H1 (cell line): ENCODE results near the gene HACD1. TPM values are rescaled to one million over a fixed set of nuclear protein-coding genes. Genes with fewer than 3 reads are reported as not detected.

Experiments used
- CTCF ChIA-PET: fragments of 300-600 bp; sonication (Branson Sonifier 250); formaldehyde crosslinking; loops from one replicate; lab custom pipeline; 2021; ENCODE audit not compliant: partially characterized antibody; lab: Charles Lee
- POLR2A ChIA-PET: fragments of 300-600 bp; sonication (Branson Sonifier 250); formaldehyde crosslinking; loops from one replicate; lab custom pipeline; 2021; ENCODE audit warnings: inconsistent platforms; ENCODE audit not compliant: partially characterized antibody; lab: Charles Lee
- DNase-seq, 2 experiments: peaks; one replicate each; pipeline versions ENCODE4 v3.0.0 to v3.0.0-alpha.2; 2010 to 2022; ENCODE audit warnings: low spot score in 2 of 2, low read depth in 1 of 2, mixed read lengths in 1 of 2
- FAIRE-seq: peaks from 2 replicates; lab custom pipeline; 2011; peaks lifted over from hg19 to GRCh38; lab: Jason Lieb, UNC
- H2AFZ ChIP-seq: 2 replicates; pipeline ENCODE4 v1.8.1; 2012; ENCODE audit warnings: low read length, inconsistent platforms
- H2AK5ac ChIP-seq: 2 replicates; pipeline ENCODE4 v1.6.1; 2013; ENCODE audit warnings: low read depth, low read length
- H2BK120ac ChIP-seq: replicated peaks from 2 replicates; pipeline ENCODE3; 2013; ENCODE audit warnings: low read depth, low read length, inconsistent platforms
- H2BK12ac ChIP-seq: 2 replicates; pipeline ENCODE4 v1.6.1; 2013; ENCODE audit warnings: low read depth, low read length
- H2BK15ac ChIP-seq: 2 replicates; pipeline ENCODE4 v1.6.1; 2013; ENCODE audit warnings: low read length
- H2BK20ac ChIP-seq: 2 replicates; pipeline ENCODE4 v1.6.1; 2013; ENCODE audit warnings: low read length
- H2BK5ac ChIP-seq: 2 replicates; pipeline ENCODE4 v1.6.1; 2013; ENCODE audit warnings: low read depth, low read length
- H3K14ac ChIP-seq: 2 replicates; pipeline ENCODE4 v1.6.1; 2013; ENCODE audit warnings: inconsistent platforms; ENCODE audit not compliant: insufficient read length
- H3K18ac ChIP-seq: 2 replicates; pipeline ENCODE4 v1.6.1; 2013; ENCODE audit warnings: low read length; ENCODE audit errors: extremely low read depth
- H3K23ac ChIP-seq: 2 replicates; pipeline ENCODE4 v1.6.1; 2013; ENCODE audit warnings: inconsistent platforms; ENCODE audit not compliant: insufficient read length
- H3K23me2 ChIP-seq: 2 replicates; pipeline ENCODE4 v1.6.1; 2013; ENCODE audit warnings: low read depth, low read length
- H3K27ac ChIP-seq: 2 replicates; pipeline ENCODE4 v1.6.1; 2011; ENCODE audit warnings: low read depth, low read length, inconsistent platforms
- H3K27me3 ChIP-seq, 4 experiments: replicated peaks in 1 of 4; 1 replicate in 1 of 4; 2 replicates in 3 of 4; pipeline versions ENCODE4 v1.6.1 to v1.8.1; 2011 to 2013; ENCODE audit warnings: low read length in 3 of 4, mild to moderate bottlenecking in 3 of 4, inconsistent platforms in 2 of 4, mixed read lengths in 2 of 4, moderate library complexity in 1 of 4; ENCODE audit not compliant: control insufficient read depth in 3 of 4, insufficient read depth in 3 of 4; ENCODE audit errors: extremely low read depth in 1 of 4
- H3K36me3 ChIP-seq, 4 experiments: 2 replicates each; pipeline versions ENCODE4 v1.6.1 to v1.8.1; 2011 to 2013; ENCODE audit warnings: mild to moderate bottlenecking in 4 of 4, low read length in 3 of 4, moderate library complexity in 2 of 4, control low read depth in 1 of 4, inconsistent platforms in 1 of 4; ENCODE audit not compliant: insufficient read depth in 4 of 4, control insufficient read depth in 2 of 4
- H3K4ac ChIP-seq: replicated peaks from 2 replicates; pipeline ENCODE3; 2013; ENCODE audit warnings: low read length, low read depth, mixed read lengths, inconsistent platforms; ENCODE audit not compliant: insufficient read length
- H3K4me1 ChIP-seq, 4 experiments: replicated peaks in 1 of 4; 1 replicate in 1 of 4; 2 replicates in 3 of 4; pipeline versions ENCODE4 v1.6.1 to v1.8.1; 2011 to 2013; ENCODE audit warnings: low read length in 3 of 4, inconsistent platforms in 2 of 4, mixed read lengths in 1 of 4; ENCODE audit not compliant: insufficient read depth in 4 of 4, control insufficient read depth in 3 of 4
- H3K4me2 ChIP-seq, 2 experiments: 2 replicates each; pipeline versions ENCODE4 v1.6.1 to v1.8.1; 2011 to 2013; ENCODE audit warnings: low read depth in 2 of 2, low read length in 2 of 2, control low read depth in 1 of 2, inconsistent platforms in 1 of 2, mild to moderate bottlenecking in 1 of 2; ENCODE audit not compliant: insufficient read depth in 1 of 2
- H3K4me3 ChIP-seq, 4 experiments: fragments of 200-600, 300-600 bp in 1 of 4; sonication (generic), shearing (Covaris generic), sonication (Bioruptor Twin) in 1 of 4; 2 replicates each; pipeline versions ENCODE4 v1.5.1 to v1.8.1; 2011 to 2016; ENCODE audit warnings: low read length in 4 of 4, low read depth in 3 of 4, control low read depth in 2 of 4, inconsistent platforms in 2 of 4, mild to moderate bottlenecking in 2 of 4, mixed read lengths in 1 of 4, moderate library complexity in 1 of 4; ENCODE audit not compliant: insufficient read depth in 2 of 4; ENCODE audit errors: extremely low read depth in 1 of 4
- H3K56ac ChIP-seq: replicated peaks from 2 replicates; pipeline ENCODE3; 2013; ENCODE audit warnings: low read depth, mild to moderate bottlenecking, mixed read lengths, low read length, inconsistent platforms; ENCODE audit not compliant: insufficient read length
- H3K79me1 ChIP-seq: 2 replicates; pipeline ENCODE4 v1.6.1; 2013; ENCODE audit warnings: low read depth, low read length, control low read depth
- H3K79me2 ChIP-seq, 2 experiments: 2 replicates each; pipeline versions ENCODE4 v1.6.1 to v1.8.1; 2012 to 2013; ENCODE audit warnings: low read length in 2 of 2, mild to moderate bottlenecking in 2 of 2, inconsistent platforms in 1 of 2; ENCODE audit not compliant: insufficient read depth in 2 of 2, control insufficient read depth in 1 of 2
- H3K9ac ChIP-seq, 4 experiments: replicated peaks in 1 of 4; 1 replicate in 1 of 4; 2 replicates in 3 of 4; pipeline versions ENCODE4 v1.6.1 to v1.8.1; 2011 to 2013; ENCODE audit warnings: low read depth in 3 of 4, low read length in 3 of 4, control low read depth in 2 of 4, mild to moderate bottlenecking in 2 of 4, moderate library complexity in 2 of 4, inconsistent platforms in 1 of 4; ENCODE audit errors: extremely low read depth in 1 of 4
- H3K9me3 ChIP-seq, 2 experiments: 2 replicates each; pipeline versions ENCODE4 v1.6.1 to v1.8.1; 2012 to 2013; ENCODE audit warnings: mild to moderate bottlenecking in 2 of 2, moderate library complexity in 2 of 2, control low read depth in 1 of 2, inconsistent platforms in 1 of 2, low read depth in 1 of 2, low read length in 1 of 2, mixed read lengths in 1 of 2; ENCODE audit not compliant: insufficient read depth in 2 of 2
- H4K20me1 ChIP-seq, 2 experiments: replicated peaks in 1 of 2; 2 replicates each; pipeline versions ENCODE3 to v1.8.1; 2011 to 2013; ENCODE audit warnings: inconsistent platforms in 2 of 2, low read length in 2 of 2, mild to moderate bottlenecking in 1 of 2; ENCODE audit not compliant: insufficient read depth in 2 of 2, control insufficient read depth in 1 of 2
- H4K5ac ChIP-seq: 2 replicates; pipeline ENCODE4 v1.6.1; 2013; ENCODE audit warnings: low read length, low read depth, mixed read lengths, inconsistent platforms; ENCODE audit not compliant: insufficient read length
- H4K8ac ChIP-seq: 2 replicates; pipeline ENCODE4 v1.8.0; 2013; ENCODE audit warnings: mild to moderate bottlenecking, moderate library complexity, low read length, inconsistent platforms; ENCODE audit not compliant: insufficient read depth; ENCODE audit errors: extremely low read depth
- H4K91ac ChIP-seq: replicated peaks from 2 replicates; pipeline ENCODE3; 2013; ENCODE audit warnings: low read length, mixed read lengths, inconsistent platforms; ENCODE audit not compliant: insufficient read length
- CTBP2 ChIP-seq: IDR thresholded peaks from 2 replicates; pipeline ENCODE4 v1.7.0; 2011; ENCODE audit warnings: borderline replicate concordance, mild to moderate bottlenecking, moderate library complexity, mixed read lengths, low read length; ENCODE audit not compliant: insufficient read depth, insufficient read length
- KDM4A ChIP-seq: IDR thresholded peaks from one replicate; pipeline ENCODE4 v1.7.1; 2012; ENCODE audit warnings: low read depth, mild to moderate bottlenecking, moderate library complexity, low read length, inconsistent platforms; ENCODE audit not compliant: severe bottlenecking
- NRF1 ChIP-seq: IDR thresholded peaks from 2 replicates; pipeline ENCODE4 v1.6.1; 2011; ENCODE audit warnings: mild to moderate bottlenecking, low read depth, low read length, improper control_type of control experiment
- SP1 ChIP-seq: IDR thresholded peaks from 2 replicates; pipeline ENCODE4 v1.6.1; 2011; ENCODE audit warnings: low read depth, low read length
- TAF1 ChIP-seq: IDR thresholded peaks from 2 replicates; pipeline ENCODE4 v1.6.1; 2011; ENCODE audit warnings: mild to moderate bottlenecking, low read depth, low read length
- TCF12 ChIP-seq: IDR thresholded peaks from 2 replicates; pipeline ENCODE4 v1.6.1; 2011; ENCODE audit warnings: low read depth, mild to moderate bottlenecking, low read length
- TEAD4 ChIP-seq: IDR thresholded peaks from 2 replicates; pipeline ENCODE4 v1.6.1; 2012; ENCODE audit warnings: low read depth, low read length, inconsistent platforms, mixed read lengths
- WGBS, 2 experiments: shearing (Covaris generic) in 1 of 2; methylation state at CpG; one replicate each; pipeline versions ENCODE4 v1.1.6 to v1.1.7; 2013 to 2015; ENCODE audit warnings: low lambda C conversion rate in 2 of 2, mixed read lengths in 2 of 2, inconsistent platforms in 1 of 2, low coverage in 1 of 2, missing lambda C conversion rate in 1 of 2; ENCODE audit not compliant: insufficient replicate concordance in 2 of 2, insufficient coverage in 1 of 2, insufficient read length in 1 of 2; ENCODE audit errors: extremely low coverage in 1 of 2, missing lambda C conversion rate in 1 of 2; 5-methylcytosine and 5-hydroxymethylcytosine counted together
- polyA plus RNA-seq, 7 experiments: library from polyadenylated mRNA; depleted of rRNA in 3 of 7; stranded (reverse) in 5 of 7; unstranded in 2 of 7; fragments of >200 nt in 5 of 7; fragments of 200-250 nt in 2 of 7; gene quantifications; 1 replicate in 5 of 7; 2 replicates in 1 of 7; 4 replicates in 1 of 7; pipeline versions ENCODE4 v1.2.1 to v1.2.3, GENCODE V29; 2011 to 2013; ENCODE audit warnings: missing spikeins in 2 of 7, mixed read lengths in 2 of 7
- total RNA-seq: library from RNA; stranded (reverse); fragmentation: NEBNext Ultra II Directional; extraction: Animal tissue kit (Norgen Biotek cat#: 25700); gene quantifications from 2 replicates; pipeline ENCODE4 v1.2.1, GENCODE V29; 2021

HACD1 gene
- total and polyA plus RNA-seq, 2 of the 8 experiments (the other 6 are each of a cell fraction or from before 2014, with no cell fraction given) = 18.7 to 30.8 TPM

GRCh38 chr10:17561111-17561510 lies 56.1 kb downstream of the HACD1 start:
- H2BK5ac ChIP-seq = no peak overlapping the region
- no peak overlapping the region for H2BK120ac ChIP-seq
- DNase-seq = no peak
- no peak overlapping the region for H2AK5ac ChIP-seq
- H3K27me3 ChIP-seq = no peaks in the 10 kb centered on the region
- no peak overlapping the region for H3K9ac ChIP-seq
- H3K4ac ChIP-seq = no peak overlapping the region
- no peak overlapping the region for H2BK12ac ChIP-seq
- no peak overlapping the region for H4K8ac ChIP-seq
- no peak overlapping the region for H3K4me3 ChIP-seq
- H3K36me3 ChIP-seq = no peaks in the 10 kb centered on the region
- H3K9me3 ChIP-seq = no peaks in the 10 kb centered on the region
- ChIA-PET POLR2A (no interaction called here), CTCF (no interaction called here)
- H2BK15ac ChIP-seq = no peak overlapping the region
- 90% methylated on average over 2 of the region's 2 CpGs; no CpG with 5 or more reads in 1 of the 2 experiments for WGBS, 2 experiments
- no peaks in the 10 kb centered on the region for H3K79me1 ChIP-seq
- H4K5ac ChIP-seq = no peak overlapping the region
- no peak overlapping the region for H3K23ac ChIP-seq
- no peaks in the 10 kb centered on the region for H4K20me1 ChIP-seq
- no peak overlapping the region for H3K4me2 ChIP-seq
- H2AFZ ChIP-seq = no peak overlapping the region
- H3K14ac ChIP-seq = no peak overlapping the region
- peaks cover 0 to 6% (median 2%) of the 10 kb centered on the region in 4 experiments; a peak in 2 of 7 replicates for H3K4me1 ChIP-seq
- no peaks in the 10 kb centered on the region for H3K79me2 ChIP-seq
- H4K91ac ChIP-seq = no peak overlapping the region
- H3K56ac ChIP-seq = no peak overlapping the region
- no peak overlapping the region for H2BK20ac ChIP-seq
- no peak for FAIRE-seq
- no peak overlapping the region for H3K18ac ChIP-seq
- no peaks in the 10 kb centered on the region; the same call in 1 of the 2 replicates for H3K23me2 ChIP-seq
- H3K27ac ChIP-seq = no peak overlapping the region
- no peak for TF ChIP-seq TAF1
- TF ChIP-seq NRF1 = no peak
- TF ChIP-seq KDM4A = no peak
- no peak for TF ChIP-seq SP1
- no peak for TF ChIP-seq CTBP2
- TF ChIP-seq TCF12 = no peak
- TF ChIP-seq TEAD4 = no peak
